WERI-Rb-1 (cell line): ENCODE data around the gene RGS6.

Experiments
- DNase-seq: peaks from one replicate; pipeline ENCODE4 v3.0.0-alpha.2; 2020
- H3K27ac ChIP-seq: fragments of 250-450 bp; sonication (Bioruptor Pico); 2 replicates; pipeline ENCODE4 v1.5.1; 2020; ENCODE audit warnings: mild to moderate bottlenecking, moderate library complexity
- H3K27me3 ChIP-seq: fragments of 250-450 bp; sonication (Bioruptor Pico); 2 replicates; pipeline ENCODE4 v1.5.1; 2021; ENCODE audit warnings: mild to moderate bottlenecking, low read depth, moderate library complexity; ENCODE audit not compliant: insufficient read depth, severe bottlenecking
- H3K36me3 ChIP-seq: fragments of 250-450 bp; sonication (Bioruptor Pico); 2 replicates; pipeline ENCODE4 v1.5.1; 2020; ENCODE audit warnings: mild to moderate bottlenecking, moderate library complexity
- H3K4me3 ChIP-seq: 2 replicates; pipeline ENCODE4 v1.5.1; 2011; ENCODE audit warnings: low read depth, mild to moderate bottlenecking, control low read depth, low read length
- H3K9me3 ChIP-seq: fragments of 250-450 bp; sonication (Bioruptor Pico); 2 replicates; pipeline ENCODE4 v1.5.1; 2021; ENCODE audit warnings: mild to moderate bottlenecking, moderate library complexity; ENCODE audit not compliant: severe bottlenecking
- TF ChIP-seq, protein P1 (sequence below): IDR thresholded peaks from 2 replicates; pipeline ENCODE4 v1.5.1; 2011; ENCODE audit warnings: low read depth, mild to moderate bottlenecking, control low read depth, inconsistent platforms, low read length

RGS6 gene

DNA sequence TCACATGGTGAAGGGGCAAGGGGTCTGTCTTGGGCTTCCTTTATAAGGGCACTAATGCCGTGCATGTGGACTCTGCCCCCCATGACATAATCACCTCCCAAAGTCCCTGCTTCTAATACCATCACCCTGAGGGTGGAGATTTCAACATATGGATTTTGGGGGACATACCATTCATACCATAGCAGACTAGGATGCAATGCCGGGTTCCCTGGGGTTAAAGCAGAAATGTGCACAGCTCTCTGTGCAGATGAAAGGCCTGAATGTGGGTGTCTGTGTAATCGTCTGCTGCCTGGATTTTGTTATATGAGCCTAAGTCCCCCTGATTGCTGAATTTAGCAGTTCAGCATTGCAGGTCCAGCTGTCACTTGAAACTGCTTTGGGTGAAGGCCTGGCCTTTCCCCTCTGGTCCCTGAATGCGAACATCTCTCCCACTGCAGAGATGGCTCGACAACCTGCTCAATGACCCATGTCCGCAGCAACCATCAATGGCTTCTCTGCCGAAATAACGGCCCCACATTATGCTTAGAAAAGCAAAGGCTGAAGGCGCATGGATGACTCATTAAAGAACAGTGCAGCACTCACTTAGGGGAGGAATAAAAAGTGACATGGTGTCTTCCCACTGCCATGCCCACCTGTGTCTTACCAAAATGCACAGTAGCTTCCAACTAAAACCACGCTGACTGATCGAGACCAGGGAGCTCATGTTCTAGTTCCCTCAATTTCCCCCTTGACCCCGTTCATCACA is 675.3 kb downstream of the RGS6 start:
- H3K4me3 ChIP-seq, result no peak overlapping the region
- peak overlapping the region; percentile 47 for H3K27ac ChIP-seq
- H3K36me3 ChIP-seq, result no peaks in the 10 kb centered on the region
- DNase-seq, result peak; percentile 57
- H3K27me3 ChIP-seq, result no peaks in the 10 kb centered on the region
- H3K9me3 ChIP-seq, result peaks cover 5% of the 10 kb centered on the region
- TF ChIP-seq, protein P1, sequence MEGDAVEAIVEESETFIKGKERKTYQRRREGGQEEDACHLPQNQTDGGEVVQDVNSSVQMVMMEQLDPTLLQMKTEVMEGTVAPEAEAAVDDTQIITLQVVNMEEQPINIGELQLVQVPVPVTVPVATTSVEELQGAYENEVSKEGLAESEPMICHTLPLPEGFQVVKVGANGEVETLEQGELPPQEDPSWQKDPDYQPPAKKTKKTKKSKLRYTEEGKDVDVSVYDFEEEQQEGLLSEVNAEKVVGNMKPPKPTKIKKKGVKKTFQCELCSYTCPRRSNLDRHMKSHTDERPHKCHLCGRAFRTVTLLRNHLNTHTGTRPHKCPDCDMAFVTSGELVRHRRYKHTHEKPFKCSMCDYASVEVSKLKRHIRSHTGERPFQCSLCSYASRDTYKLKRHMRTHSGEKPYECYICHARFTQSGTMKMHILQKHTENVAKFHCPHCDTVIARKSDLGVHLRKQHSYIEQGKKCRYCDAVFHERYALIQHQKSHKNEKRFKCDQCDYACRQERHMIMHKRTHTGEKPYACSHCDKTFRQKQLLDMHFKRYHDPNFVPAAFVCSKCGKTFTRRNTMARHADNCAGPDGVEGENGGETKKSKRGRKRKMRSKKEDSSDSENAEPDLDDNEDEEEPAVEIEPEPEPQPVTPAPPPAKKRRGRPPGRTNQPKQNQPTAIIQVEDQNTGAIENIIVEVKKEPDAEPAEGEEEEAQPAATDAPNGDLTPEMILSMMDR, result no peak

DNA sequence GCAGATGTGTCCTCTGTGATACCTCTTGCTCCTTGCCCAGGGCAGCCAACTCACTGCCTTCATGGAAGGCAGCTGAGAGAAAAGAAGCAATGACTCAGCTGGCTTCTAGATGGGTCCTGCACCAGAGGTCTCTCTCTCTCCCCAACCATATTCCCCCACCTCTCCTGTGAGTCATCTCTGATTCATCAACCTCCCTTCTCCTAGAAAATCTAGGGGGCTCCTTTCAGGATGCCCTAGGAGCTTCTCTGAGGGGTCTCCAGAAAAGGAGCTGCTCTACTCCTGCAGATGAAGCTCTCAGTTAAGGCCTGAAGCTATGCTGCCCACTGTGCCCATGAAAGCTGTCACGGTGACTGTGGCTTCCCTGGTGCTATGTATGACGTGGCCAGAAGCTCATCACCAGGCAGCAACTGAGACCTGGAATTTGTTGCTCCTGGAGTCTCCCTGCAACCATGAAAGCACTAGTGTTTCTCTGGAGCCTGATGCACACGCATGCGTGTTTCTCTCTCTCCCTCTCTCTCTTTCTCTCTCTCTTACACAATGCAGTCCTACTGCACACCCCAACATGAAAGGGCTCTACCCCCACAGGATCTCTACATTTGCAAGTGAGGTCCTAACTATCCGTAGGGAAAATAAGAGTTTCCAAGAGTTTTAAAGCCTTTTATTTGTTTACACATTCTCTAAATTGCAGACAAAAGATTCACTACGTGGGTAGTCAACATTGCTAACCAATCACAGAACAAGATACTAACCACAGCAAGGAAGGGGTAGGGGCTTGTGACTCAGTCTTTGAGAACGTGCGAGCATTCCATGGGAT is 676.4 kb downstream of the RGS6 start:
- TF ChIP-seq, protein P1, result no peak
- DNase-seq, result no peak
- H3K9me3 ChIP-seq, result peaks cover 5% of the 10 kb centered on the region
- 0 out of 2 replicates have a peak overlapping the region, but pooled peaks have one; percentile 47 for H3K27ac ChIP-seq
- no peaks in the 10 kb centered on the region for H3K27me3 ChIP-seq
- no peak overlapping the region for H3K4me3 ChIP-seq
- no peaks in the 10 kb centered on the region for H3K36me3 ChIP-seq

DNA sequence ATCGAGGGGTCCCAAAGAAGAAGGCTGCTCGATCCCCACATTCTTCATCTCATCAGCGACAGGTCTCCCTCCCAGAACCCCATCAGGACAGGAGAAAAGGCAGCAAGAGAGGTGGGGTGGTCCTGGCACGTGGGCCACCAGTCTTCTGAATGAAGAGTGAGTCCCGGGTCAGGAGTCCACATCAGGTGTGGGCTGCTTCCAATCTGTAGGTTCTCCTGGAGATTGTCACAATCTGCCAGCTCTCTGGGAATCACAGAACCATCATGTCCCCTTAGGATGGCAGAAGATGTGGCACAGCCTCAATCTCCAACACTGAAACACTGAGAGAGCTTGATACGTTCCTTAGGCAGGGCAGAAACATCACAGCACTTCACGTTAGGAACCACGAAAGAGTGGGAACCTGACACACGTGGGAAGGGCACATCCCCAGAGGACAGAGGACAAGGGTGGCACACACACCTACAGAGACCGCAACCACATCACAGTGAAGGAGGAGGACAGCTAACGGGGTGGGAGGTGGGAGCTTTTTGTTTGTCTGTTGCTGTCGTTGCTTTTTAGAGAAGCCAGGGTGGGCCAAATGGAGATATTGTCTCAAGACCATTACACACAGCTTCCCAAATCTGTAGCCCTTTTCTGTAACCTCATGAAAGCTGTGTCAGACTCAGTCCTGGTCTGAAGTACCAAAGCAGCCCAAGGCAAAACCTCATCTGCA is 677.1 kb downstream of the RGS6 start:
- TF ChIP-seq, protein P1, result no peak
- no peak overlapping the region for H3K27ac ChIP-seq

DNA sequence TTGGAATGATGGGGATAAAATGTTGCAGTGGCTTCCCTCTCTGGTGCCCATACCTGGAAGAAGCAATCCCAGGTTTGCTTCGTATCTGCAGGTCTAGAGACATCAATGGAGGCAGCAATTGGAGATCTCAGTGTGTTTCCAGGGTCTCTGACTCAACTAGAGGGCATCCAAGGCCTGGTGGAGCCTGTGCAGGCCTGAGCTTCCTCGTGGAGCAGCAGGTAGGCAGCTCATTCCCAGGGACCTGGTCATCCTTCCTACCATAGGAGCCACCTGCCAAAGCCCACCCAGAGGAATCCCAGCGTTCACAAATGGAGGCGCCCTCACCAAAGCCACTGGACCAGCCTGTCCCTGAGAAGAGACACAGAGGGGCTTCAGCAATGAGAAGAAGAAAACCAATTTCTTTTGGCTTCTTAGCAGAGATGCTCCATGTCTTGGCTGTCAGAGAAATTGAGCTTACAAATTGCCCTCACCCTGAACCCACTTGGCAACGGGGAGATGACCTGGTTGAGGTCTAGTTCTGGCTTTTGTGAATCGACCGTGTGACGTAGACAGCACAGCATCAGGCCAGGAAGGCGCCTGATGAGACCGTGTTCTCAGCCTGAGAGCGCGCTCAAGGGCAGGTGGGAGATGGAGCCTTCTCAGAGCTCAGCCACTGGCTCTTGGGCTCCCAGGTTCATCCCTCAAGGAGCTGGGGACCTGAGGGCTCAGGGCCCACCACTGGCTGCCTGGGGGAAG is 678.0 kb downstream of the RGS6 start:
- no peaks in the 10 kb centered on the region for H3K36me3 ChIP-seq
- H3K9me3 ChIP-seq, result peaks cover 5% of the 10 kb centered on the region
- TF ChIP-seq, protein P1, result no peak
- H3K27ac ChIP-seq, result no peak overlapping the region
- DNase-seq, result no peak
- H3K27me3 ChIP-seq, result no peaks in the 10 kb centered on the region
- no peak overlapping the region for H3K4me3 ChIP-seq

More for the DNA sequence above, 677.1 kb downstream of the RGS6 start:
- Histone ChIP-seq H3K4me3 (no peak overlapping the region), H3K9me3 (peaks cover 5% of the 10 kb centered on the region), H3K36me3 (no peaks in the 10 kb centered on the region), H3K27me3 (no peaks in the 10 kb centered on the region)
- DNase-seq, result no peak

DNA sequence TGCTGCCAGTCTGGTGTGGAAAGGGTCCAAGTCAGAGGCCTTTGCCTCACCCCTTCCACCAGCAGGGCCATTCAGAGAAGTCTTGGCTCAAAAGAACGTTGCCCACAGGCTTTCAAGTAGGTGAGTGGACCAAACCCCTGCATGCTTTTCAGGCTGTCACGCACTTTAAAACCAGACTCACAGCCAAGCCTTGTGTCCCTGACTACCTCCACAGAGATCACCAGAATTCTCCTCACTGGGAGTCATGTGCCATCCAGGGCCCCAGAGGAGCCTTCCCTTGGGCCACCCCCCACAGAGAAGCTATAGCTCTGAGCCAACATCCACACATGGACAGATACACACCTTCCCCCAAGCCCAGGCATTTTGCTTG is 678.6 kb downstream of the RGS6 start:
- TF ChIP-seq, protein P1, result no peak
- no peak overlapping the region for H3K4me3 ChIP-seq
- peaks cover 2% of the 10 kb centered on the region for H3K9me3 ChIP-seq
- H3K36me3 ChIP-seq, result no peaks in the 10 kb centered on the region
- H3K27me3 ChIP-seq, result no peaks in the 10 kb centered on the region
- no peak overlapping the region; the same call in 1 of the 2 replicates for H3K27ac ChIP-seq
- DNase-seq, result no peak
